PFSK-1 (cell line): ENCODE results near the gene CHST11.

Experiments
- POLR2AphosphoS5 ChIP-seq: IDR thresholded peaks from 2 replicates; pipeline ENCODE4 v1.6.1; 2012; ENCODE audit warnings: low read depth, mild to moderate bottlenecking, control low read depth, low read length, moderate library complexity
- REST ChIP-seq, 2 experiments: IDR thresholded peaks; 2 replicates each; pipeline versions ENCODE4 v1.6.1 to v1.8.0; 2011 to 2012; ENCODE audit warnings: low read depth in 2 of 2, low read length in 2 of 2, control low read depth in 1 of 2, inconsistent platforms in 1 of 2, mild to moderate bottlenecking in 1 of 2, moderate library complexity in 1 of 2; ENCODE audit not compliant: insufficient read depth in 1 of 2
- SIN3A ChIP-seq: IDR thresholded peaks from 2 replicates; pipeline ENCODE4 v1.6.1; 2012; ENCODE audit warnings: mild to moderate bottlenecking, low read length, moderate library complexity, borderline replicate concordance; ENCODE audit not compliant: insufficient read depth

- no peak for TF ChIP-seq REST (IDR thresholded peaks at IDR 0.05; ENCODE audit: insufficient read depth in 1 of 2, low read depth in 2 of 2, low read length in 2 of 2)
- no peak for TF ChIP-seq POLR2AphosphoS5
- TF ChIP-seq SIN3A = no peak
Observed at GRCh38 chr12:104464899-104465298, 8.2 kb downstream of the CHST11 start.
